ENCODE results near the gene MED25. TPM values are rescaled to one million over a fixed set of nuclear protein-coding genes. Genes with fewer than 3 reads are reported as not detected.

Gene MED25
- 7.6 and 9.9 TPM in 2 replicates for total RNA-seq

GRCh38 chr19:49817964-49818648, at the start of gene MED25:
Gene MED25, plus strand, starts transcription at chr19:49818289. Its CDS starts 53 bp downstream, at chr19:49818342.
- DNase-seq (ENCODE audit: low read depth in 2 of 2): peak; percentile 86 to 91

GRCh38 chr19:49770529-49770928, 47.6 kb upstream of the MED25 start:
- no peak for DNase-seq (ENCODE audit: low read depth in 2 of 2)

GRCh38 chr19:49771674-49772139, 46.4 kb upstream of the MED25 start:
- DNase-seq (ENCODE audit: low read depth in 2 of 2): no peak

GRCh38 chr19:49772850-49773432, 45.1 kb upstream of the MED25 start:
- no peak for DNase-seq (ENCODE audit: low read depth in 2 of 2)

GRCh38 chr19:49773663-49774350, 44.3 kb upstream of the MED25 start:
- DNase-seq (ENCODE audit: low read depth in 2 of 2): no peak

- DNase-seq (ENCODE audit: low read depth in 2 of 2): no peak
Observed at GRCh38 chr19:49774969-49775368, 43.1 kb upstream of the MED25 start.

GRCh38 chr19:49775742-49776370, 42.2 kb upstream of the MED25 start:
- DNase-seq (ENCODE audit: low read depth in 2 of 2): no peak

- no peak for DNase-seq (ENCODE audit: low read depth in 2 of 2)
Observed at GRCh38 chr19:49776371-49776764, 41.7 kb upstream of the MED25 start.

- no peak for DNase-seq (ENCODE audit: low read depth in 2 of 2)
Observed at GRCh38 chr19:49779731-49780555, 38.1 kb upstream of the MED25 start.

GRCh38 chr19:49780861-49781260, 37.2 kb upstream of the MED25 start:
- no peak for DNase-seq (ENCODE audit: low read depth in 2 of 2)

GRCh38 chr19:49781394-49781793, 36.7 kb upstream of the MED25 start:
- DNase-seq (ENCODE audit: low read depth in 2 of 2): no peak

GRCh38 chr19:49782515-49782914, 35.6 kb upstream of the MED25 start:
- no peak for DNase-seq (ENCODE audit: low read depth in 2 of 2)

GRCh38 chr19:49786376-49786820, 31.7 kb upstream of the MED25 start:
- DNase-seq (ENCODE audit: low read depth in 2 of 2): peak in 1 of 2 donors; percentile 32

- no peak for DNase-seq (ENCODE audit: low read depth in 2 of 2)
Observed at GRCh38 chr19:49787746-49788145, 30.3 kb upstream of the MED25 start.

- DNase-seq (ENCODE audit: low read depth in 2 of 2): no peak
Observed at GRCh38 chr19:49788857-49789256, 29.2 kb upstream of the MED25 start.

GRCh38 chr19:49790866-49791265, 27.2 kb upstream of the MED25 start:
- no peak for DNase-seq (ENCODE audit: low read depth in 2 of 2)

- DNase-seq (ENCODE audit: low read depth in 2 of 2): no peak
Observed at GRCh38 chr19:49791776-49792445, 26.2 kb upstream of the MED25 start.

GRCh38 chr19:49792829-49793560, 25.1 kb upstream of the MED25 start:
- no peak for DNase-seq (ENCODE audit: low read depth in 2 of 2)

GRCh38 chr19:49793561-49793840, 24.6 kb upstream of the MED25 start:
- no peak for DNase-seq (ENCODE audit: low read depth in 2 of 2)

- DNase-seq (ENCODE audit: low read depth in 2 of 2): no peak
Observed at GRCh38 chr19:49795615-49796014, 22.5 kb upstream of the MED25 start.
